Common myeloid progenitor, CD34-positive (primary cell): ENCODE data around the gene RNF13.

Experiments
- CTCF ChIA-PET: fragments of 350-600 bp; sonication (Branson Sonifier 250); formaldehyde crosslinking; loops from one replicate; lab custom pipeline; 2021; ENCODE audit warnings: antibody characterized with exemption; lab: Charles Lee
- POLR2A ChIA-PET: fragments of 350-600 bp; sonication (Branson Sonifier 250); formaldehyde crosslinking; loops from one replicate; lab custom pipeline; 2021; ENCODE audit warnings: antibody characterized with exemption; lab: Charles Lee
- DNase-seq, 3 donors: peaks; one replicate each; pipeline versions ENCODE4 v3.0.0 to v3.0.0-alpha.2; 2013
- H3K27ac ChIP-seq, 2 experiments: 1 replicate in 1 of 2; 2 replicates in 1 of 2; pipeline ENCODE4 v1.7.0; 2013; ENCODE audit warnings: inconsistent platforms in 2 of 2, low read length in 2 of 2, mild to moderate bottlenecking in 2 of 2, low read depth in 1 of 2, moderate library complexity in 1 of 2; ENCODE audit not compliant: severe bottlenecking in 2 of 2, insufficient read depth in 1 of 2, poor library complexity in 1 of 2
- H3K27me3 ChIP-seq, 5 experiments: replicated peaks in 2 of 5; 1 replicate in 3 of 5; 2 replicates in 2 of 5; pipeline versions ENCODE4 v1.6.1 to v1.7.0; 2013; ENCODE audit warnings: low read length in 4 of 5, mild to moderate bottlenecking in 2 of 5, moderate library complexity in 2 of 5, inconsistent platforms in 1 of 5; ENCODE audit not compliant: insufficient read depth in 5 of 5, control insufficient read depth in 4 of 5
- H3K36me3 ChIP-seq, 4 experiments: 1 replicate in 2 of 4; 2 replicates in 2 of 4; pipeline versions ENCODE4 v1.6.1 to v1.7.0; 2013; ENCODE audit warnings: low read length in 3 of 4, control low read depth in 1 of 4, mild to moderate bottlenecking in 1 of 4; ENCODE audit not compliant: control insufficient read depth in 4 of 4, insufficient read depth in 4 of 4
- H3K4me1 ChIP-seq, 4 experiments: 1 replicate in 3 of 4; 2 replicates in 1 of 4; pipeline versions ENCODE4 v1.6.1 to v1.7.1; 2013; ENCODE audit warnings: low read length in 3 of 4, mild to moderate bottlenecking in 3 of 4, control low read depth in 1 of 4, inconsistent platforms in 1 of 4, moderate library complexity in 1 of 4; ENCODE audit not compliant: control insufficient read depth in 4 of 4, insufficient read depth in 4 of 4; ENCODE audit errors: control extremely low read depth in 1 of 4
- H3K4me3 ChIP-seq, 7 experiments: 1 replicate in 4 of 7; 2 replicates in 3 of 7; pipeline versions ENCODE4 v1.5.1 to v1.7.0; 2013; ENCODE audit warnings: mild to moderate bottlenecking in 7 of 7, low read length in 6 of 7, moderate library complexity in 6 of 7, inconsistent platforms in 2 of 7, low read depth in 2 of 7, control low read depth in 1 of 7; ENCODE audit not compliant: insufficient read depth in 4 of 7, control insufficient read depth in 1 of 7; ENCODE audit errors: extremely low read depth in 1 of 7
- H3K9me3 ChIP-seq, 5 experiments: 1 replicate in 4 of 5; 2 replicates in 1 of 5; pipeline versions ENCODE4 v1.6.1 to v1.7.1; 2013; ENCODE audit warnings: low read length in 4 of 5, mild to moderate bottlenecking in 2 of 5, inconsistent platforms in 1 of 5, low read depth in 1 of 5, moderate library complexity in 1 of 5; ENCODE audit not compliant: control insufficient read depth in 4 of 5, insufficient read depth in 2 of 5; ENCODE audit errors: control extremely low read depth in 1 of 5
- WGBS: methylation state at CpG from one replicate; pipeline ENCODE4 v1.1.5; 2013; ENCODE audit not compliant: insufficient coverage; 5-methylcytosine and 5-hydroxymethylcytosine counted together

RNF13 gene

GRCh38 chr3:149810846-149811245 is 2.2 kb upstream of the RNF13 start:
- Histone ChIP-seq H3K27ac (no peak overlapping the region), H3K9me3 (no peaks in the 10 kb centered on the region), H3K27me3 (no peaks in the 10 kb centered on the region), H3K4me1 (peaks cover 15 to 39% (median 24%) of the 10 kb centered on the region in 4 experiments), H3K36me3 (no peaks in the 10 kb centered on the region), H3K4me3 (no peak overlapping the region)
- CTCF ChIA-PET: interaction anchor here (1.1 to 1.9 kb wide), 3 partner anchors 38 to 44 kb away, joined by 4 to 12 read pairs (median 9); no protein-coding TSS in a partner anchor
- no peak for DNase-seq
- 100% methylated on average over 2 of the region's 2 CpGs for WGBS
- POLR2A ChIA-PET: no interaction called here

DNA sequence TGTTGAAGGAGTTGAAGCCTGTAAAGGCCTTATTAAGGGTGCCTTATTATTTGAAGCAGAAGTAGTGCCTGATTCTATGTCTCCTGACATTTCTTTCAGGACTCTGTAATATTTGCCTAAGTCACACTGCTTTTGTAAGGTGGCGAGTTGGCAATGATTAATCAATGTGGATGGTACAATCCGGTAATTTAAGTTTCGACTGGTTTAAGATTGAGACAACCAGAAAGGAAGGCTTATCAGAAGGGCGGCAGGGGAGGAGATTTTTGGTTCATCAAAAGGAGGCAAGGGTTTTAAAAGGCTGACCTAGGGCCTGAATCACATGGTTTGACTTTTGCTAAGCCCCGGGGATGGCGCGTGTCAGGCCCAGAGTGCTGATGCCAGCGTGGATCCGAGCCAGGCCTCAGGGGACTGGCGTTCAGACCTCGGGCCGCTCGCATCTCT is 830 bp upstream of the RNF13 start:
- DNase-seq: no peak
- Histone ChIP-seq H3K4me3 (peak overlapping the region; percentile 84 to 99 (median 96)), H3K27ac (peak overlapping the region; percentile 80 to 88), H3K27me3 (no peaks in the 10 kb centered on the region), H3K9me3 (no peaks in the 10 kb centered on the region), H3K4me1 (peaks cover 19 to 46% (median 30%) of the 10 kb centered on the region in 4 experiments), H3K36me3 (no peaks in the 10 kb centered on the region)
- ChIA-PET CTCF (interaction anchor here (0.8 to 1.9 kb wide), 3 partner anchors 37 to 46 kb away, joined by 3 to 12 read pairs (median 9); no protein-coding TSS in a partner anchor), POLR2A (no interaction called here)
- WGBS: 59% methylated on average over 8 of the region's 13 CpGs

DNA sequence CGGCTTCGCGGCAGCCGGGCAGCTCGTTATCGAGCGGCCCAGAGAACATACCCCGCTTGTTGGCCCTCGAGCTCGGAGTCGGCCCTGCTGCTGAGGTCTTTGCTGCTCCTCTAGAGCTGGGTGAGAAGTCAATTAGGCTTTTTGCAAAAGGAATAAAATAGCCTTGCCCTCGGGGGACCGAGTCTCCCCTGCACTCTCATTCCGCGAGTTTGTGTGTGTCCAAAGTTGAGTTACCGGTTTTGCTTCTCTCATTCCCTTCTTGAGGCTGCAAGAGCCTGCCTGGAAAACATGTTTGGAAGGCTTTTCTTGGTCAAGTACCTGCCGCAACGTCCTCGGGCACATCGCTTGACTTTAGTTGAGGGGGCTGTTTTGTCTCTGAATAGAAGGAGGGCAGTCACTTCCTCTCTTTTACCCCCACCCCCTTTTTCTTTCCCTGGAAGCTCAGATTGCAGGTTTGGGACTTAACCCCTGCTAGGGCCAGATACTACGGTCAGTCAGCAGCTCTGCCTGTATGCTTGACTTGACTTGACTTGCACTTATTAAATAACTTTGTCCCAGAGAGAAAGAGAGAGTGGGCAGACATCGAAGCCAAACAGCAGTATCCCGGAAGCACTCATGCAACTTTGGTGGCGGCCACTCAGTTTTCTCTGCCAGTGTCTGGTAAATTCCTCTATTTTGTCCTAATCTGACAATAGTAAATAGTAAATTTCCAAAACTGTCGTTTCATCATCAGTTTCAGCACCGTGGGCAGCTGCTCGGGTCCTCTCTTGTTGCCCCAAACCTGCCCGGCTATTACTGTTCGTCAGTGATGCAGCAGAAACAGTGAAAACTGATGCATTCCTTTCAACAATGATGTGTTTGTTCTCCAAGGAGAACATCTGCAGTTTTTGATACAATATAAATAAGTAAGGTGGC is 609 bp downstream of the RNF13 start:
- peak; percentile 16 to 75 (median 58) for DNase-seq
- CTCF ChIA-PET: interaction anchor here (0.6 to 2.3 kb wide), 7 partner anchors 17 to 528 kb away, joined by 3 to 14 read pairs (median 3); no protein-coding TSS in a partner anchor
- POLR2A ChIA-PET: interaction anchor here (0.6 kb wide), 1 partner anchor 68 kb away, joined by 3 read pairs; no protein-coding TSS in a partner anchor

GRCh38 chr3:149815321-149815720 is 2.3 kb downstream of the RNF13 start:
- peak in 2 of 3 donors; percentile 27 to 50 for DNase-seq
- Histone ChIP-seq H3K4me3 (peak overlapping the region in 6 of 7 experiments; percentile 28 to 99 (median 96)), H3K4me1 (peaks cover 19 to 50% (median 30%) of the 10 kb centered on the region in 4 experiments), H3K36me3 (no peaks in the 10 kb centered on the region), H3K27me3 (no peaks in the 10 kb centered on the region), H3K9me3 (no peaks in the 10 kb centered on the region), H3K27ac (no peak overlapping the region)
- ChIA-PET CTCF (interaction anchor here (1.0 to 1.5 kb wide), 2 partner anchors 8 to 47 kb away, joined by 3 read pairs; no protein-coding TSS in a partner anchor), POLR2A (no interaction called here)
- no CpG with 5 or more reads among the region's 1 CpG for WGBS

More for the DNA sequence above, 609 bp downstream of the RNF13 start:
- peak overlapping the region; percentile 84 to 99 (median 96) for H3K4me3 ChIP-seq
- H3K4me1 ChIP-seq: peaks cover 19 to 50% (median 30%) of the 10 kb centered on the region in 4 experiments
- 0% methylated on average over 25 of the region's 29 CpGs for WGBS
- H3K27me3 ChIP-seq: no peaks in the 10 kb centered on the region
- peak overlapping the region; percentile 80 to 88 for H3K27ac ChIP-seq
- no peaks in the 10 kb centered on the region for H3K9me3 ChIP-seq
- H3K36me3 ChIP-seq: no peaks in the 10 kb centered on the region

DNA sequence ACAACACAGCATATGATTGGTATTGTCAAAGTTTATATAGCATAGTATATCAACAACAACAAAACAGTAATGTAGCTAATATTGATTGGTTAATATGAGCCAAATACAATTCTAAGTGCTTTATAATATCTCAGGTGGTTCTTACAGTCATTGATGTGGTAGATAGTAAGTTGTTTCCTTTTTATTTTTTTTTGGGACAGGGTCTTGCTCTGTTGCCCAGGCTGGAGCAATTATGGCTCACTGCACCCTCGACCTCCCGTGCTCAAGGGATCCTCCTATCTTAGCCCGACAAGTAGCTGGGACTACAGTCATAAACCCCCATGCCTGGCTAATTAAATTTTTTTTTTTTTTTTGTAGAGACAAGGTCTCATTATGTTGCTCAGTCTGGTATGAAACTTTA is 2.7 kb downstream of the RNF13 start:
- no peaks in the 10 kb centered on the region for H3K36me3 ChIP-seq
- H3K27ac ChIP-seq: no peak overlapping the region
- H3K4me1 ChIP-seq: peaks cover 19 to 50% (median 30%) of the 10 kb centered on the region in 4 experiments
- no peaks in the 10 kb centered on the region for H3K9me3 ChIP-seq
- POLR2A ChIA-PET: no interaction called here
- no peaks in the 10 kb centered on the region for H3K27me3 ChIP-seq
- WGBS: no CpG with 5 or more reads among the region's 3 CpGs
- no peak for DNase-seq
- CTCF ChIA-PET: interaction anchor here (0.9 kb wide), 1 partner anchor 10 kb away, joined by 4 read pairs; no protein-coding TSS in a partner anchor
- H3K4me3 ChIP-seq: peak overlapping the region in 2 of 7 experiments; percentile 8 to 16

DNA sequence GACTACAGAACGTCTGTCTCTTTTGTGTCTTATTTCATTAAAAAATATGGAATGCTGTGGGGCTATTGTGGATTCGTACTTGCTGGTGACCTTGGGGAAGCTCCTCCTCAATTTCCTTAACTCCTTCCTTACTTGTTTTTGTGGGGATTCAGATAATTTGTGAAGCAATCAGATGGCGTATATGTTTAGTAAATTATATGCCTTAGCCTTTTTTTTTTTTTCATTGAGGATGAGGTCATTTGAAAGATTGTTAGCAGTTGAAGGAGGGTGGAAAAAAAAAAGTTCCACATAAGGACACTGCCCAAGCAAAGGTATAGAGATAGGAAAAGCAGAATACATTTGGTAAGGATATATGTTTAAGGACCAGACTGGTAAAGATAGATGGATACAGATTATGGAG is 3.3 kb downstream of the RNF13 start:
- peaks cover 19 to 50% (median 30%) of the 10 kb centered on the region in 4 experiments for H3K4me1 ChIP-seq
- peak overlapping the region in 1 of 2 experiments; percentile 27 for H3K27ac ChIP-seq
- H3K4me3 ChIP-seq: no peak overlapping the region
- H3K9me3 ChIP-seq: peaks cover 0 to 3% (median 0%) of the 10 kb centered on the region in 5 experiments
- CTCF ChIA-PET: interaction anchor here (0.9 to 4.4 kb wide), 2 partner anchors 8 to 10 kb away, joined by 4 to 17 read pairs; no protein-coding TSS in a partner anchor
- WGBS: no CpG with 5 or more reads among the region's 3 CpGs
- POLR2A ChIA-PET: no interaction called here
- H3K36me3 ChIP-seq: peaks cover 0 to 2% (median 0%) of the 10 kb centered on the region in 4 experiments
- no peaks in the 10 kb centered on the region for H3K27me3 ChIP-seq
- DNase-seq: no peak
